GM12874 (cell line): Measurements from ENCODE around the gene COX19.

Source experiments
- TF ChIP-seq, protein P1 (sequence below): IDR thresholded peaks from 2 replicates; pipeline ENCODE4 v1.5.1; 2011; ENCODE audit warnings: low read depth, mild to moderate bottlenecking, control low read depth, low read length, moderate library complexity; ENCODE audit not compliant: insufficient read depth

The COX19 gene

DNA sequence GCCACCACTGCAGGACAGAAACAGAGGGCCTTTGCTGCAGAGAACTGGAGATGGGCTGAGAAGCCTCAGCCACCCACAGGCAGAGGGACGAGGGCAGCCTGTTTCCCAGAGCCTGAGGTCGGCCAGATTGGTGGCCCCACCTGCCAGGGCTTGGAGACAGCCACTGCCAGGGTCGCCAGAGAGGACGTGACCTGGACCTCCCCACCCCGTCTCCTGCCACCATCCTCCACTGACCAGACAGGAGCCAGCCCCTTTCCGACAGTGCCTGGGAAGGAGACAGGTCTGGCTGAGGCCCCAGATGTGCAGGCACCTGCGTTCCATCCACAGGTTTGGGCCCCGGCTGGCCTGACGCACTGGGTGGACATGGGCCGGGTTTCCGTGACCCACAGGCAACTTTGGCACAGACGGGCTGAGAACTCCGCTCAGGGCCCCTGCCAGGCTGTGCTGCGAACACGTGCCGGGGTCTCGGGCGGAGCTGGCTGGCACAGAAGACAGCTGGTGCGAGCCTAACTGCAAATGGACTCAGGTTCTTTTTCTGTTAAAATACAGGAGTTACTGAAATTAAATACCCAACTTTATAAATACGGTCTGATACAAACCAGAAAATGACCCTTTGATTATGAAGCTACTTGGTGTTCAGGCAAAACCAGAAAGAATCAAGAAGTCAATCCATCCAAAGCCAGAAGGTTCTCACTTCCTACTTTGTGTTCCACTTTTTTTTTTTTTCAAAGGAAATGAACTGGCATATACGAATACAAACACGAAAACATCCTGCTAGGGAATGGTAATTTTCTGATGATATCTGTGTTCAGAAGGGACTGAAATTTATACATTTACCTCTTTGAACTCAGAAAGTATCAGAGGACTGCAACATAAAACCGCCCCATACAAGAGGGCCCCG, 6.9 kb downstream of the COX19 start:
- TF ChIP-seq, protein P1, sequence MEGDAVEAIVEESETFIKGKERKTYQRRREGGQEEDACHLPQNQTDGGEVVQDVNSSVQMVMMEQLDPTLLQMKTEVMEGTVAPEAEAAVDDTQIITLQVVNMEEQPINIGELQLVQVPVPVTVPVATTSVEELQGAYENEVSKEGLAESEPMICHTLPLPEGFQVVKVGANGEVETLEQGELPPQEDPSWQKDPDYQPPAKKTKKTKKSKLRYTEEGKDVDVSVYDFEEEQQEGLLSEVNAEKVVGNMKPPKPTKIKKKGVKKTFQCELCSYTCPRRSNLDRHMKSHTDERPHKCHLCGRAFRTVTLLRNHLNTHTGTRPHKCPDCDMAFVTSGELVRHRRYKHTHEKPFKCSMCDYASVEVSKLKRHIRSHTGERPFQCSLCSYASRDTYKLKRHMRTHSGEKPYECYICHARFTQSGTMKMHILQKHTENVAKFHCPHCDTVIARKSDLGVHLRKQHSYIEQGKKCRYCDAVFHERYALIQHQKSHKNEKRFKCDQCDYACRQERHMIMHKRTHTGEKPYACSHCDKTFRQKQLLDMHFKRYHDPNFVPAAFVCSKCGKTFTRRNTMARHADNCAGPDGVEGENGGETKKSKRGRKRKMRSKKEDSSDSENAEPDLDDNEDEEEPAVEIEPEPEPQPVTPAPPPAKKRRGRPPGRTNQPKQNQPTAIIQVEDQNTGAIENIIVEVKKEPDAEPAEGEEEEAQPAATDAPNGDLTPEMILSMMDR: no peak

- TF ChIP-seq, protein P1: no peak
Observed at GRCh38 chr7:967361-968082, 7.8 kb downstream of the COX19 start.

DNA sequence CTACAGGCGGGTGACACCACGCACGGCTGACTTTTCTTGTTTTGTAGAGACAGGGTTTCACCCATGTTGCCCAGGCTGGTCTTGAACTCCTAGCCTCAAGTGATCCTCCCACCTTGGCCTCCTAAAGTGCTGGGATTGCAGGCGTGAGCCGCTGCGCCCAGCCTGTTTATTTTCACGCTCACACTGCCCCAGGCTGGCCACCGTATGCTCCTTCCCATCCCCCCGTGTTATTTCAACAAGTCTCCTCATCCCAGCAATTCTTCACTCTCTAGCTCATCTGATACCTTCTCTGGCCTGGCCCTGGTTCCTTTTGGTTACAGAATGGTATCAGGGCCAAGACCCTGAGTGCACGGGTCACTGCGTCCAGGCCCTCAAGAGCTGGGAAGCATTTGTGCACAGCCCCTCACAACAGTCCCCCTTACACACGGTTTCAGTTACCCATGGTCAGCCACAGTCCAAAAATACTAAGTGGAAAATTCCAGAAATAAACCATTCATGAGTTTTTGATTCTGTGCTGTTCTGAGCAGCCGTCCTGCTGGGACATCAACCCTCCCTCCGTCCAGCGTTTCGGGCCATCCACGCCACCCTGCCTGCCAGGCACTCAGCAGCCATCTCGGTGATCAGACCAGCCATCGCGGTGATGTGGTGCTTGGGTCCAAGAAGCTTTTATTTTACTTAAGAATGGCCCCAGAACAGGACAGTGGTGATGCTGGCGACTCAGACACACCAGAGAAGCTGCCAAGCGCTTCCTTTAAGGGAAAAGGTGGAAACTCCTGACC, 8.9 kb downstream of the COX19 start:
- TF ChIP-seq, protein P1: no peak

DNA sequence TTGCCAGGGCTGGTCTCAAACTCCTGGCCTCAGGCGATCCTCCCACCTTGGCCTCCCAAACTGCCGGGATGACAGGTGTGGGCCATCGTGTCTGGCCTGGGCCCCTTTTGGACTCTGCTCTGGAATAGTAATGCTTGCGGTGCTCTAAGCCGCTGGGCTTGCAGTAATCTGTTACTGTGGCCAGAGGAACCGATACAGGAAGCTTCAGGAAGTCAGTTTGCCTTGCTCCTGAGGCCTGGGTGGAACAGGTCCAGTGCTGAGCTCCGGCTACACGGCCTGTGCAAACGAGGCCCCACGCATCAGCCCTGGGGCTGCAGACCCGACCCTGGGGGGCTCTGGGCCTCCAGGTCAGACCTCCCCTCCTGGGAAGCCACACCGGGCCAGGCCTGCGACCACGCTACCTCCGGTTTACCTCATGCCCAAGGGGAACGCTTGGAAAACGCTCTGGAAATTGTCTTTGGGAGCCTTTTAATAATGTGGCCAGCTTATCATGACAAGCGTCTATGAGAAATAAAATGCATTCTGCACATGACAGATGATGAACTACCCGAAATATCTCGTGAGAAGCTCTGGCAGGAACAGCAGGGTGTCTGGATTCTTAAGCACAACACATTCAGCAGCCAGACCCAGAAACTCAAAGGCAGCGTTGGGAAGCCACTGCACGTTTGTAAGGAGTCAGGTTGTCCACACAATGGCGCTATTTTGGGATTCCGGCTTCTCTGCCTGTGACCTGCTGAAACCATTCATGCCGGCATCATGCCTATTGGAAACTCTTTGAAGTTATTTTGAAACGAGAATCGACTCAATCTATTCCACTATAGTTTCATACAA, 10.7 kb downstream of the COX19 start:
- TF ChIP-seq, protein P1: 0 out of 2 replicates have a peak, but pooled peaks have one; percentile 3

GRCh38 chr7:963236-964078, 11.9 kb downstream of the COX19 start:
- TF ChIP-seq, protein P1: peak; percentile 43; the same call in 1 of the 2 replicates

- TF ChIP-seq, protein P1: no peak
Observed at GRCh38 chr7:962401-963081, 12.8 kb downstream of the COX19 start.
